G401 (cell line): ENCODE data around the gene VWC2L. TPM values are rescaled to one million over a fixed set of nuclear protein-coding genes. Genes with fewer than 3 reads are reported as not detected.

Experiments
- DNase-seq: peaks from one replicate; pipeline ENCODE4 v3.0.0-alpha.2; 2015; ENCODE audit warnings: low spot score
- in situ Hi-C: cut with HindIII; loops from 2 replicates; pipeline ENCODE4 v1.10.0; 2016; ENCODE audit warnings: low sequenced_read_pairs, mixed read lengths
- total RNA-seq: library from RNA; depleted of rRNA; stranded (reverse); fragments of >200 nt; shearing (Covaris generic); gene quantifications from 2 replicates; pipeline ENCODE4 v1.2.3, GENCODE V29; 2014

VWC2L gene
- total RNA-seq, 1 experiment from 2014 or later: not detected

DNA sequence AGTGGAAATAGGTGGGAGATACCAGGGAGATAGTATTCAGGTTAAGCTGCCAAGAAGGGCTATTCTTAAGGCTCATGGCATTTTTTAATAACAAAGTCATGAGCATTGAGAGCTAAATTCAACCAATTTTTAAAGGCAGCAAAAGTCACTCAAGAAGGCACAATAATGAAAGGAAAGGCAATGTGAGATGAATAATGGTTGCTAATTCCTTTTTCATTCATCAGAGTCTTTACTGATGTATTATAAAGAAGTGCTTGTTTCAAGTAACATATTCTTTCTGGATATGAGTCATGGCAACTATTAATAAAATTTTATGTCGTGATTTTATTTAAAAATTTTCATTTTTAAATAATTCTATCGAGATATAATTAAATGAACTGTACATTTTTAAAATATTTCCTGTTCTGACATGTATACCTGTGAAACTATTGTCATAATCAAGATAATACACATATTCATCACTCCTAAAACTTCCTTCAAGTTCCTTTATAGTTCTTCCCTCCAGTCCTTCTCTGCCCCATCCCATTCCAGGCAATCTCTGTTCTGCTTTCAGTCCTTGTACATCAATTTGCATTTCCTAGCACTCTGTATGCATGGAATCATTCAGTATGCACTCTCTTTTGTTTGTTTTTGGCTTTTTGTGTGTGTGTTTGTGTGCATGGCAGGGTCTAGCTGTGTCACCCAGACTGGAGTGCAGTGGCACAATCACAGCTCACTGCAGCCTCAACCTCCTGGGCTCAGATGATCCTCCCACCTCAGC lies 40.8 kb downstream of the VWC2L start:
- in situ Hi-C loops: no loop called here
- DNase-seq: no peak

DNA sequence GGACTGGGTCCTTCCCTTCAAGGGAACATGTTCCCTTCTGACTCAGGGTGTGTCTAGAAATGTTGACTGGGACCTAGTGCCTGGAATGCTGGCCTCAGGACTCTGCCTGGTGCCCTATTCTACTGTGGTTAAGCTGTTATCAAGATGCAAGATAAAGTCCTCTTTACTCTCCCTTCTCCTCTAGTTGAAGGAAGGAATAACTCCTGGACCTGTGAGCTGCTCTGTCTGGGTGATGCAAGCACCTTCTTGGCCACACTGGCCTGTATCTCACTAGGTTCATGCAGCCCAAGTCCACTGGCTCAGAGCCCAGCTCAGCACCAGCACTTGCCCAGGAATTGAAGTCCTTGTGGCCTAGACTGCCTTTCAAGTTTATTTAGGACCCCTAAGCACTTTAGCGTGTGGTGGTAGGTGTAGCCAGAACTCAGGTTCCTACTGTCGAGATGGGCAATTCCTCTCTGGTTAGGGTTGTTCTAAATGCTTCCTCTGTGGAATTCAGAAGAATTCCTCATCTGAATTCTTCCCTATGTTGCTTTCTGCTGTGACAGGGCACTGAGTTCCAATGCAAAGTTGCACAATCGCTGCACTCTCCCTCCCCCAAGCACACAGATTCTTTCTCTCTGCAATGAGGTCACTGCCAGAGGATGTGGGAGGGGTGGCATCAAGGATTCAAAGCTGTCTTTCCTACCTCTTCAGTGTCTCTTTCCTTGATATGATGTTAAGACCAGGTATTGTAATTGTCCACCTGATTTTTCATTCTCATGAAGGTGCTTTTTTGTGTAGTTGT lies 54.7 kb downstream of the VWC2L start:
- no peak for DNase-seq
- in situ Hi-C loops: no loop called here

DNA sequence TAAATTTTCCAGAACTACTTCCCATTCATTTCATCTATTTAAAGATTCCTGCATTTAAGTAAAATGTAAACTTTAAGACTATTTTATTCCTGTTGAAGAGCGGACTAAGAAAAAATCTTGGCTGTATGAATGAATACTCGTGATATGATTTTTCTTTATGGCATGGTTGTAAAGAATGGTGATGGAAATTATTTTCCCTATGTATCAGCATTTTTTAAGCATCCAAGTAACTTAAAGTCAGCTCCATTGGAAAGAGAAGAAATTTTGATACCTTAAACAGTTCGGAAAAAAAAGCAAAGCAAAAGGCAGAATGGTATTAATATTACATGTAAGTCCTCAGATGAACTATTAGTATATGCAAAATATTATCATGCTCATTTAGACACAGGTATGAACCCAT lies 58.9 kb downstream of the VWC2L start:
- DNase-seq: no peak
- in situ Hi-C loops: no loop called here

DNA sequence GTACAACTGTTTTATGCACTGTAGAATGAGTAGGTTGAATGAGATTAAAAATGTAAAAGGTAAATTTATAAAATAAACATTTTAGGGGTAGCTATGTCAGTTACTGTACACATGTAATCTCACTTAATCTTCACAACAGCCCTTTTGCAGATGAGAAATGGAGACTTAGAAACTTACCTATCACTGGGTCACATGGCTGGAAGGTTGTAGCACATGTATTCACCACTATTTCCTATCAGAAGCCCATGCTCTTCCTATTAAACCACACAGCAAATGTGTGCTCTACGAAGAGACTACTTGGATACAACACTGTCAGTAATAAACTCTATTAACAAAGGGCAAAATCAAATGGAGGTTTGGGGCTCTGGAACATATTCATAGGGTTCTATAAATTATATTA lies 60.5 kb downstream of the VWC2L start:
- DNase-seq: no peak
- in situ Hi-C loops: no loop called here

DNA sequence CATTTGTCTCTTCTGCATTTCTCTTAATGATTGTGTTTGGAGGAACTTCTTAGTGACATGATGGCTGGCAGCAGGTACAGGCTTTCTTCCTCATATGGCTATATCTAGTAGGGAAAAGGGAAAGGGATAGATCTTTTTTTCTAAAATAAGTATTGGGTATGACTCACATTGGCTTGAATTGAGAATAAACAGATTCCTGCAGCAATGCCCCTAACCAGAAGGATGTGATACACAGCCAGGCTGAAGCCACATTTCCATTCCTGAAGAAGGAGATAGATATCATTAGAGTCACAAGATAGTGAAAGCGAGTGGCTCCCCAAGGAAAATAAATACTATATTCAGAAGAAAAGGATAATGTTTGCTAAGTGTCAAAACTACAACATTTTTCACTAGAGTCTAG lies 61.1 kb downstream of the VWC2L start:
- in situ Hi-C loops: no loop called here
- DNase-seq: no peak

DNA sequence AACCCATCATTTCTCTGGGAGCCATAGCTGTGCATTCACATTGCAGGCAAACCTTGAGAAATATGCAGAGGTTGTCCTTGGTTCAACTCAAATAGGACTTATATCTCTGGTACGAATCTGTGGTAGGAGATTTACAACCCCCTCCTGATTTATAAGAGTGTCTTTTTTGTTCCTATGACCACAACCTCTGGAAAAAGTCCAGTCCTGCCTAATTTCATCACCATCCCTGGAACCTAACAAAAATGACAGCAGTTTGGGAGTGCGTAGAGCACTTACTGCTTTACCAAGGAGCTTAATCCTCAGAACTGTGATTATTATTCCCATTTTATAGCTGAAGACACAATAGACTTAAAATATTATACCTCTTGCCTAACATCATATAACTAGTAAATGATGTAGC lies 66.5 kb downstream of the VWC2L start:
- in situ Hi-C loops: no loop called here
- DNase-seq: no peak

DNA sequence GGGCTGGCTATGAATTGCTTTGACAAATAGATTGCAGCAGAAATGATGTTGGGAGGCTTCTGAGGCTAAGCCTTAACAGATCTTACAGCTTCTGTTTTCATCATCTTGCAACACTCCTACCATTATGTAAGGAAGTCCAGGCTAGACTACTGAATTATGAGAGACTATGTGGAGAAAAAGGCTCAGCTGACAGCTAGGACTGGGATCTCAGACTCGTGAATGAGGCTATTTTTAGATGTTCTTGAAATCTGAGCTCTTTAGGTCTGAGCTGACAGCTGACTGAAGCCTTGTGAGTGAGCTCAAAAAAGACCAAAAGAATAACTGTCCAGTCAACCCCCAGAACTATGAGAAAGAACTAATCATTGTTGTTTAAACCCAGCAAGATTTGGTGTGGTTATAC lies 70.3 kb downstream of the VWC2L start:
- peak; percentile 25 for DNase-seq
- in situ Hi-C loops: no loop called here

DNA sequence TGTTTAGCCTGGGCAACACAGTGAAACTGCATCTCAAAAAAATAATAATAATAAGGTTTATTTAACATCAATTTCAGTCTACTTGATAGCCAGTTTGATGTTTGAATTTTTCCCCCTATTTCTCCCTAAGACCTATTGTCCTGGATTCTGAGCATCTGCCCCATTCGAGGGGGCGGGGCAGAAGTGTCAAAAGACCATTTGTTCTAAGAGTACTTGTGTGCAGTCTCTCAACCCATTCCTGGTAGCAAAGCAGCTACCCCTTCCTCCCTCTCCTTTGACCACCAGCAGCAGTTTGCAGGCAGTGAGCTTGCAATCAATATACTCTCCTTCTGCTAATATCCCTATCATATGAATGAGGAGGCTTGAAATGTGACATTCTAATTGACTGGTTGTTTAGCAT lies 71.9 kb downstream of the VWC2L start:
- no peak for DNase-seq
- in situ Hi-C loops: no loop called here

DNA sequence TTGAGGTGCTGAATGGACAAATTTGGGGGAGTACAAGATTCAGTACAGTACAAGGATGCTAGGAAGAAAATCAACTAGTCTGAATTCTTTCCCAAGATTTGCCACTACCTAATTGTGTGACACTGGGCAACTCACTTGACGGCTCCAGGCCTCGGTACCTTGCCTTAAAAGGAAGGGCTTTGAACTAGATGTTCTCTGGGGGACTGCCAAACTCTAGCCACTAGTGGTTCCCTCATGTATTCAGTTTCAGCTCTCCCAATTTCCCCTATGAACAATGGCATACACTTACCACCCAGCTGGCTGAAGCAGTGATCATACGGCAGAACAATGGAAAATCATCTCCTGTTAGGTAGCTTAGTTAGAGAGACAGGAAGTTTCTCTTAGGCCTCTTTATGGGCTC lies 73.4 kb downstream of the VWC2L start:
- no peak for DNase-seq
- in situ Hi-C loops: no loop called here

DNA sequence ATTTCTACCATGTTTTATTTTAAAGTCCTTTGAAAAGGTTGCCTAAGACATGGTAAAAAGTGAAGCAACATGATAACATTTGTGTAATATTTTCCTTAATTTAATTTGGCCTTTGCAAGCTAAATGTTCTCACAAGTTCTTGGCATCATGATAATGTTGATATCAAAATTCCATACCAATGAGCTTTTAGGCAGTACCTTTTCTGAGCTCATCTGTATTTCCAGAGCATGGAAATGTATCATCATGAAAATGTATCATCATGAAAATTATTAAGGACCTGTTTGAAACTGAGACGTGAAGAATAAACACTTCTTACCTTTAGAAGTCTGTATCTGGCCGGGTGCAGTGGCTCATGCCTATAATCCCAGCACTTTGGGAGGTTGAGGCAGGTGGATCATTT lies 73.8 kb downstream of the VWC2L start:
- DNase-seq: no peak
- in situ Hi-C loops: no loop called here

DNA sequence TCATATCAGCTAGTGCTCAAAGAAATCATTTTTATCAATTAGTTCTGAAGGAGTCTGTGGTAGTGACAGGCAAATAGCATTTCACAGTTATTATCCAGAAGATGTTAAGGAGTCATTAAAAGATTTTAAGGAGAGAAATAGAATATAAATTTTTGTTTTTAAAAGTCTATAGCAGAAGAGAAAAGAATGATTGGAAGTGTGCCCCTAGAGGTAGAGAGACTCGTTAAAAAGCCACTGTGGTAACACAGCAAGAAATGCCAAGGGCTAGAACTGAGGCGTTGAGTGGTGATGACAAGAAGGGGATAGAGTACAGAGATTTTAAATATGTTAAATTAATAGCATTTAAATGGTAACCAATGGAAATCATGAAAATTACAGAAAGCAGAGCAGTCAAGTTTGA lies 78.3 kb downstream of the VWC2L start:
- in situ Hi-C loops: no loop called here
- DNase-seq: no peak

DNA sequence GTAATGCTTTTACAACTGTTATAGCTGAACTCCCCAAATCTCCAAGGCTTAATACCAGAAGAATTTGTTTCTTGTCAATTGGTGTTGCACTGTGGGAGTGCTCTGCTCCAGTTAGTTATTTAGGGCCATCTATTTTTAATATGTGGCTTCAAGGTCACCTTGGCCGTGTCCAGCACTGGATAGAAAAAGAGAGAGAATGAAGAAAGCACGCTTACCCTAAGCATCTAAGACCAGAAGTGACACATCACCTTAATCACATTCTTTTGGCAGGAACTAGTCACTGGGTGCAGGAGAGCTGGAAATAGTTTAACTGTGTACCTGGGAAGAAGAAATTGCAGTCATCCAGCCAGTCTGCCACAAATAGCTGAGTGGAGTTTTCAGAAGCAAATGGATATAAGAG lies 78.8 kb downstream of the VWC2L start:
- in situ Hi-C loops: no loop called here
- DNase-seq: no peak

DNA sequence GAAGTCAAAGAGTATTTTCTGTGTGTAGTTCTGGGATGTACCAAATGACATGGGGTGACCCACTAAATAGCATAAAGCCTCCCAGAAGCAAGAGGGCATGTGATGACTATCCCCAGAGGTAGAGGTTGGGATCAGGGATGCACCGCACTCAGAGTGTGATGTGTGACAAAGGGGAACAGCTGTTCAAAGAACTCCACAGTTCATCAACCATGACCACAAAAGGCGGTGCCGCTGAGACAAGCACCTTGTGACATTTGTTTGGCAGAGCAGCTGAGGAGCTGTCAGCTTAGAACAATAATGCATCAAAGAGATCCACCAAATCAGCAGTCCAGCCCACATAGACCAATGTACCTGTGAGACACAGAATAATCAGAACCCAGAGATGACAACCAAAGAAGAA lies 81.3 kb downstream of the VWC2L start:
- DNase-seq: no peak
- in situ Hi-C loops: no loop called here

DNA sequence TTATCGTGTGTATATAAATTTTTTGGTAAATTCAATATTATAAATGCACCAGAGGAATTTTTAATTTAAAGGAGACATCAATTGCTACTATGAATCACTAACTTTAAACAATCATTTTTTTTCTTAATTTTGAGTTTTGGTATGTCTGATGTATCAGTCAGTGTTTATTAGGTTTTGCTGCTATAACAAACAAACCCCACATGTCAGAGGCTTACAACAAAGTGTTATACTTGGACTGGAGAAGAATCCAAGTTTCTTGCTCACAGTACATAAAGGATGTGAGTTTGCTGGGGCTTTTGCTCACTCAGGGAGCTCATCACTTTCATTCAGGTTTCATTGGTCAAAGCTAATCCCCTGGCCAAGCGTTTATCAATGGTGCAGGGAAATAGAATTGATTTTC lies 81.8 kb downstream of the VWC2L start:
- in situ Hi-C loops: no loop called here
- no peak for DNase-seq

DNA sequence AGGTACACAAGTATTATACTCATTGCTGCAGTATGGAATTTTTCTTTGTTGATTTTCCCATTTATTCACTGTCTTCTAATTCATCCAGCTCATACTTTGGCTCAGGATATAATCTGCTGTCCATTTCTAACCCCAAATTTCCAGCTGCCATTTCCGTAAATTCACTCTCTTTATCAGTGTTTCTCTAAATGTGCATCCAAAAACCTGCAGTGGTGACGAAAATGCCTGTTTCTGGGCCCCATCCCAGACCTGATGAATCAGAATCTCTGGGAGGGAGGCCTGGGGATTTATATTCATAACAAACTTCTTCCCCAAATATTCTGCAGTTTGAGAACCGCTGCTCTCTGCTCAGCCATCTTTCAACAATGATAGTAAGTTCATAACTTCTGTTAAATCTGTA lies 86.6 kb downstream of the VWC2L start:
- no peak for DNase-seq
- in situ Hi-C loops: no loop called here

DNA sequence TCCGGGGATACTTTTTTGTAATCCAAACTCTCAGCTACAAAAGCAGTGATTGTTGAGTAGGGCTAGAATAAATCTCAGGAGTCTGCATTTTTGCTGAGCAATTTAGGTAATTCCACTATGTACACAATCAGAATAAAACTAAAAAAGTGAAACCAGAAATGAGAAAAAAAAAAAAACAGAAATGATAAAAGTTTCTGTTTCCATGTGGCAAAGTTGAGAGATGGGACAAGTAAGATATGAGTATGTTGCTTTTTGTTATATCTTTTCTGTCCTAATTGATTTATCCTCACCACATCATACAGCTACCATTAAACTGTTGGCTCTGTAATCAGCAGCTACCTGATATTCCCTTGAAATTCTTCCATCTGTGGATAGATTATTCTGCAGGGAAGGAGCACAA lies 92.7 kb downstream of the VWC2L start:
- DNase-seq: no peak
- in situ Hi-C loops: no loop called here

DNA sequence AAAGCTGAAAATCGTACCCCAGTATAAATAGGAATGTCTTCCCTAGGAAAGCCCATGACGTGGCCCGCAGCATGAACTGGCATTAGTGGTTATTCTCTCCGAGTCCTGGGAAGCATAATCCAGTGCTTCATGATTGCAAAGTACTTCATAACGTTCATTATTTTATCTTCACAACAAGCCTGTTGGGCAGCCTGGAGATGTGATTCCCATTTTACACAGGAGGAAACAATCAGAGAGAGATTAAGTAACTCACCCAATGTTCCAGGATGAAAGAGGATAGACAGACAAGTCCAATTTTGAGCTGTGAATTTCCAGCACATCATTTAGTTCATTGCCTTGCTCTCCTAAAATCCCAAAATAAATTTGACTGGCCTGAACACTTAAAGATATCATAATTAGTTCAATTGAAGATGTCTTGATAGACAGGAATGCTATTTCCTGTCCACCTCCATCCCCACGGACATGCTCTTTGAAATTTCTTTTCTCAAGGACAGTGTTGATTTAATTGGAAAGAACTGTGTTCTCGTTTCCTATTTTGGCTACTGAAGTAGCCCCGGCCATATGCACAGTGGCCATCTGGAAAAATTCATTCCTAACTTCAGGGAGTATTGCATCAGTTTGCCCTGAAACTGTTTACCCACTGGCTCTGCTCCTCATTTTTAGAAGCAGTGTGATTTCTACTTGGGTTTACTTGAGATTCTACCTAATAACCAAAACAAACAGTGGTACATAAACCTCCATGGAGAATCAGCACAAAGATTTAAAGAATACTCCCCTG lies 93.9 kb downstream of the VWC2L start:
- no peak for DNase-seq
- in situ Hi-C loops: no loop called here

DNA sequence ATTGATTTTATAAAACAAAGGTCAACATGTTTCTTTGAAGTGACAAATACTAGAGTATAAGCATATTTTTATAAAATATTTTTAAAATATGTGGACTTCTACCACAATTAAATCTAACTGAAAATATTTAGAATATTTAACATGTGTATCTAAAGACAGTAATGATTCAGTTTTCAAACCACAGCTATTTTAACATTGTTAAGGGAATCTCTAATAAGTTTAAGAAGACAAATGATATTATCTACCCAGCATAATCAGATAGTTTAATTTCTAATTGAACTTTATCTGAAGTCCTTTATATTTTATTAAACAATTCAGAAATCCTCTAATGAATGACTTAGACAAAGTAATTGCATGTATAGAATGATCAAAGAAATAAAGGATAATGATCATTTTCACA lies 96.2 kb downstream of the VWC2L start:
- in situ Hi-C loops: no loop called here
- DNase-seq: no peak

DNA sequence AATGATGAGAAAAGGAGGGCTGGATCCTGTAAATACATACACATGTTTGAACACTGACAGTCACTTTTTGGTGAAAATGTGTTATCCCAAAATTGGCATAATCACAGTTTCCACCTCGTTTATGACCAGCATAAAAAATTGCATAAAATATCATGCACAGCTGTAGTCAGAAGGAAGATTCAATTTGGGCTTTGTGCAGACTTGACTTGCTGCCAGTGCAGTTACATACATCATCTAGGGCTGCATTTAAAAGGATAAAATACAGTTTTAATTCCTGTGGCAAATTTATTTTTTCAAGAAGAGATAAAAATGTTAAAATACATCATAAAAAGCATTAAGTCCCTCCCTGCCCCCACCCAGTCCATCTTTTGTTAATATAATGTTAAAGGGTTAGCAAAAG lies 103.8 kb downstream of the VWC2L start:
- in situ Hi-C loops: no loop called here
- DNase-seq: no peak

DNA sequence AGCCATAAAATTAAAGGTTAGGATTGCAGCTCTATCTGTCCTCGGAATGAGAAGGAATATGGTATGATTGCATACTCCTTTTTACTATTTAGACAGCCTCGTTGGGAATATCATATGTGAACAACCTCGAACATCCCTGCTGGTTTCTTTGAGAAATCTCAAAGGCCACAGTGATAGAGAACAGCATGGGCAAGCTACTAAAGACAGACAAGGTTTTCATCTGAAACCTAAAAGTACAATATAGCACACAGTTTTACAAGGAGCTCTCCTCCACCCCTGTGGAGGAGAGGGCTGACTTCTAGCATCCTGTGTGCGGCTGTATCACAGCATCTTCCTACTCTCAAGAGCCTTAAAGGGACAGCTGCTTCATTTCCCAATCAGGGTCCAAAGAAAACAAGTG lies 104.3 kb downstream of the VWC2L start:
- in situ Hi-C loops: no loop called here
- DNase-seq: no peak
